ENCODE measurements around the gene SLC44A1.
"Not testable (repeated sequence)": the region's sequence is repeated elsewhere in the genome, so short reads cannot be mapped to it uniquely, and the experiment has no call there.

The SLC44A1 gene

DNA sequence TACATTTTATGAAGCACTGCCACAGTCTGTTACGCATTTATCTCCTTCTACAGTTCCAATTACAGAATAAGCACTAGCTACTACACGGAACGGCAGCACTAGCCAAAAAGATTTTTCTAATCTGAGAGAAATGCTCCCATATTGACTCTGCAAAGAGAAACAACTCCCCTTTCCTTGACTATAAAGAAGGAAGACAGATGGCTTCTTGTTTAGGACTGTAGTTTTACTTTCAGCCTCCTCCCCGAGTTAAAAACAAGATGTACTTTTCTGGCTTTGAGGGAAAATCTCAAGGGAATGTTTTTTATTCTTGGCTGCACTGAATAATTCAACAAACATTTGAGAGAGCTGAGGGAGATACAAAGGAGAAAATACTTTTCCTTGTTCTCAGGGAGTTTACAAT, 1.9 kb upstream of the SLC44A1 start:
- DNase-seq (ENCODE audit: low read depth), result no peak

DNA sequence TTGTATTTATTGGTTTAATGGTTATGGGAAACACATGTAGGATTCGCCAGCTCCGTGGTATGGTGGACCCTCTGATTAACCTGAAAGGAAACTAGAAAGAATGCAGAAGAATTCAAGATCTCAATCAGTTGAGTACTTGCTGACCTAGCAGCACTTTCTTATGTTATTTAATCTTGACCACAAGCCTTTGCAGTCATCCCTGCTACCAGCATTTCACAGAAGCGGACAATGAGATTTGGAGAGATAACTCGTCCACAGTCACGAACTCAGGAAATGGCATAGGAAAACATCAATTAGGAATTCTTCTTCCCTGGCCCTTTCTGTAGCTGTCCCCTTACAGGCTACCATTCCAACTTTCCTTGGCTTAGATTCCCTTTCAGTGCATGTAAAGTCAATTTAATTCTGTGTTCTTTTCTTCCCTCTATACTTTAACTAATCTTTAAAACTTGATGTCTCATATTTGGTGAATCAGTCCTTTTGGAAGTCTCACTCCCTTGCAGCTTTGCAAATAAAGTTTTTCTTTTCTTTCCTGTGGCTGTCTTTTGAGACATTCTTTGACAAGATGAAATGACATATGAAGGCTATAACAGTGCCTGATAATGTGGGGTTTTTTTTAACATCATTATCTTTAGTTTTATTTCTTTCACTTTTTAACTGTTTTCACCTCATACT, 1.3 kb upstream of the SLC44A1 start:
- DNase-seq (ENCODE audit: low read depth), result no peak

DNA sequence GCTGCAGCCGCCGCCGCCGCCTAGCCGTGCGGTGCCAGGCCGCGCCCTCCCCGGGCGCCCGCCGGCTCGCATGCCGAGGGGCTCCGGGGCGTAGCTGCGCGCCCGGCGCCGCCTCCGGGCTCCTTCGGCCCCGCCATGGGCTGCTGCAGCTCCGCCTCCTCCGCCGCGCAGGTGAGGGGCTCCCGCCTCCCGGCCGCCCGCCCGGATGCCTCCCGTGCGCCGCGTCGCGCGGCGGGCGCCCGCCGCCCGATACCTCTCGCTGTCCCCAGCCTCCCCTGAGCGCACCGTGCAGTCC, 230 bp downstream of the SLC44A1 start:
- DNase-seq (ENCODE audit: low read depth), result no peak

DNA sequence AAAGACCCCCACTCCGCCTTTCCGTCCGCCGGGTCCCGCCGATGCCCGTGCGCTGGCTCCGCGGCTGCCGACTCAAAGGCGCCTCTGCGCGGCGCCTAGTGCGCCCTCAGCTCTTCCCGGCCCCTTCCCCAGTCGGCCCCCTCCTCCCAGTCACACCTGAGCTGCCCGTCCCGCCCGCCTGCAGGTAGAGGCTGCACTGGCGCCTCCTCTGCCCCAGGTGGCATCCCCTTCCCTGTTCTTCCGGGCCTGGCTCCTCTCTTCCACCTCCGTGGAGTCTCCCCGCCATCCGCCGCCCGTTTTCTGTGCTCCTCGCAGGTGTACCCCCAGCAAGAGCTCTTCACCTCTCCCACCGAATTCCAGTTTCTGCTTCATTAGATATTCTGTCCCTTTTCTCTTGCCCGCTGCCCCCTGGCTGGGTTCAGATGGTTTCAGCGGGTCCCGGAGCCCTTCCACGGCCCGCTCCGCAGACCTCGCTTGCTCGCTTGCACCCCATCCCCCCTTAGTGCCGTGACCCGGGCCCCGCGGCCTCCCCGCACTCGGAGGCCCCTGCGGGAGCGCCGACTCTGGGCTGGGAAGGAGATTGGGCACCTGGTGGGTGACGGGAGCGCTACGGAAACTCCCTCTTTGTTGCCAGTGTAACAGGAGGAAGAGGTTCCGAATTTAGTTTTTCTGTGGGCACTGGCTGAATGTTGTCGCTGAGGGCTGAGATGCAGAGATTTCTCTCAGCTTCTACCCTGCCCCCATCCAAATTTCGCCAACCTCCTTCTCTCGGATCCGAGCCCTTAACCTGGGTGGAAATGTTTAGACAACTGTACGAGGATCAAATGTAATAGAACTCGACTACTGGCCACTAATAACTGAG, 809 bp downstream of the SLC44A1 start:
- no peak for DNase-seq (ENCODE audit: low read depth)

DNA sequence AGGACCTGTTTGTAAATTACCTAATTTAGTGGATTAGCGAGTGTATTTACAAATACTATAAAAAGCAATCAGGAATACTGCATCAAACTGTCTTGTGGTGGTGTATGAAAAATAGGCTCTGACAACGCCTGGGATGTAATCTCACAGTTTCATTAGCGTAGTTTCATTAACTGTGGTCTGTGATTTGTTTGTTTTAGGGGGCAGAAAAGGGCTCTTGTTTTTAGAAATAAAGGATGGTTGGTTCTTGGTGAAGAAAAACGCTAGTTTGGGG, 1.4 kb downstream of the SLC44A1 start:
- DNase-seq (ENCODE audit: low read depth), result no peak

DNA sequence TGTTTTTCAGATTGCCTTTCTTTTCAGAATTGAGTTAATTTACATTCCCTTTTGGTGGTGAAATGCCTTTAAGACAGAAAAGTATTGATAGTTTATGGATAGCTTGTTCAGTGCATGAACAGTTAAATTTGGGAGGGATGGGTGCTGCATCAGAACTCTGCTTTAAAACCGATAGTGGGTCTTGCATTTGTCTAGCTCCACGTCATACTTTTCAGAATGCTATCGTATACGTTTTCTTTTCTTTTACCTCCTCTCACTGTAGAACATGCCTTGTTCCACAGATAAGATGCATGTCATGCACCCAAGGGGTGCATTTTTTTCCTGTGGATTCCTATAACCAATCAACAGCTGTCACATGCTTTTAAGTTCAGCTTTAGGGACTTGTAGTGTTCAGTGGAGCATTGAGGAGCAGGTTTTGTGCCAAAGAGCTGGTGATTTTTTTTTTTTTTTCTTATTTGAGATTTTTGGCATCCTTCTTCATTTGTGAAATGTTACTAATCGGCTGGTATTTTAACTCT, 2.3 kb downstream of the SLC44A1 start:
- no peak for DNase-seq (ENCODE audit: low read depth)

DNA sequence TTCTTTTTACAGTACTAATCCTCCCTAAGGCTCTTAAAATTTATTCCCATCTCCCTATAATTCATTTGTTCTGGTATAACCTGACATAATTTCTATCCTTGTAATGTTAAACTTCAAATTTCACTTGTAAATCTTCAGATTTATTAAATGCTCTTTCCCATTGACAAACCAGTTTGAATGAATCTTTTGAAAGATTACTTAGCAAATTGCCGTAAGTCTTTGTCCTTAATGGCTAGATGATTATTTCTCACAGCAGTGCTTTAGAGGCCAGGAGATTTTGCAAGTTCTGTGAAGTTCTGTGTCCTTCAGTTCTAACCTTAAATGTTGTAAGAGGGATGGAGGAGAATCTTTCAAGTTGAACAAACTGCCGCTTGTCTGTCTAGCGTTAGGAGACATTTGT, 4.2 kb downstream of the SLC44A1 start:
- DNase-seq (ENCODE audit: low read depth), result no peak

DNA sequence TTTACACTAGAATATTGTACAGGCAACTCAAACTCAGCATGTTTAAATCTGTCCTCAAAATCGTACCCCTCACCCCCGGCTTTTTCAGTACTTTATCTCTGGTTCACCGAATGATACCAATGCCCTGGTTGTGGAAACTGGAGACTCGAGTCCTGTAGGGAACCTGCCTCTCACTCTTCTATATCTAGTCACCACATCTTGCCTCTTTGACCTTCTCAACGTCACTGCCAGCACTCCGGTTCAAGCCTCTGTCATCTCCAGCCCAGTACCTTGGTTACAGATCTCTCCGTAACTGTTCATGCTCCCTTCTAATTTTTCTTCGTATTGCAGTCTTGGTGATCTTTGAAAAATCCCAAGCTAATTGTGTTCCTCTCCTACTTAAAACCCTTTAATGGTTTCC, 6.7 kb downstream of the SLC44A1 start:
- no peak for DNase-seq (ENCODE audit: low read depth)

DNA sequence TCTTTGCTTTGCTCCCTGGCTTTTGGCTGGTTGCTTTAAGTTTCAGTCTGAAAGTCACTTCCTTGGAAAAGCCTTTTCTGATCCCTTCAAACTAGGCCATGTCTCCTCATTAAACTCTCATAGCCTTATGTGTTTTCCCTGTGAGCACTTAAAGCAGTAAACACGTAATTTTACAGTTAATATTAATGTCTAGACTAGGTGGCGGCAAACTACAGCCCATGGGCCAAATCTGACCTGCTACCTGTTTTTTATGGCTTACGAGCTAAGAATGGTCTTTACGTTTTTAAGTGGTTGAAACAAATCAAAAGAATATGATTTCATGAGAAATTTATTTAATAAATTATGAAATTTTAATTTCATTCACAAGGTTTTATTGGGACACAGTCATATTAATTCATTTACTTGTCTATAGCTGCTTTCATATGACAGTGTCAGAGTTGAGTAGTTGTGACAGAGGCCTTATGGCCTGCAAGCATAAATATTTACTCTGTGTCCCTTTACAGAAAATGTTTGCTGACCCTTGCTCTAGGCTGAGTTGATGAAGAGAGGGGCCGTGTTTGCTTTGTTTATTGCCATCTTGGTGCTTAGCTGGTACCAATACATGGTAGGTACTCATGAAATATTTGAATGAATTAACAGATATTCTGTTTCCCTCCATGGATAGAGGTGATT, 7.4 kb downstream of the SLC44A1 start:
- DNase-seq (ENCODE audit: low read depth), result no peak

DNA sequence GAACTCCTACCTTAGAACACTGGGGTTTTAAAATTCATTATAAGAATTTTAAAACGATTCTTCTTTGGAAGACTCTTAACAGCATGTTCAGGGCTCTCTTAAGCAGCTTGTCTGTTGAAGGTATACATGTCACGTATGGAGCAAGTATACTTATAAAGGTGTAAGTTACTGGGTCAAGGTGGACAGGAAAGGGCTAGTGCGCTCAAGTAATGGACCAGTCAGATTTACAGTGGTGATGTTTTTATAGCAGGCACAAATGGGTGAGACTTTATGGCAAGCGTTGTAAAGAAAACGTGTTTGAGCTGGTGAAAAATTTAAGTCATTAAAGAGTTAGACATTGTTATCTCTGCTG, 7.9 kb downstream of the SLC44A1 start:
- DNase-seq (ENCODE audit: low read depth), result no peak

DNA sequence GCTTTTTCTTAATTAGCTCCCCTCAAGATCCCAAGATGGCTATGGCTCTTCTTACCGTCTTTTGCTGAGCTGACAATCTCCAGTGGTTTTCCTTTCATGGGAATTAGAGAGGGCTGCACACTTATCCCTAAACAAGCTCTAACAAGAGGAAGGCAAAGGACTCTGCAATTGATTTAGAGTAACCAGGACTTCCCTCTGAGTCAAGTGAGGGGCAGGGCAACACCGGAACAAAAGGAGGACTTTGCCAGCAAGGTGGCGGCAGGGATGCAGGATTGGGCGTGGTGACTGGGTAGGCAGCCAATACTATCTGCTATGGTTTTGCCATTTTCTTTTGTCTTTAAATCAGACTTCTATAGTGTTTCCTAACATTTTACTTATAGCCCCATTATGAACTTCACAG, 9.8 kb downstream of the SLC44A1 start:
- no peak for DNase-seq (ENCODE audit: low read depth)

DNA sequence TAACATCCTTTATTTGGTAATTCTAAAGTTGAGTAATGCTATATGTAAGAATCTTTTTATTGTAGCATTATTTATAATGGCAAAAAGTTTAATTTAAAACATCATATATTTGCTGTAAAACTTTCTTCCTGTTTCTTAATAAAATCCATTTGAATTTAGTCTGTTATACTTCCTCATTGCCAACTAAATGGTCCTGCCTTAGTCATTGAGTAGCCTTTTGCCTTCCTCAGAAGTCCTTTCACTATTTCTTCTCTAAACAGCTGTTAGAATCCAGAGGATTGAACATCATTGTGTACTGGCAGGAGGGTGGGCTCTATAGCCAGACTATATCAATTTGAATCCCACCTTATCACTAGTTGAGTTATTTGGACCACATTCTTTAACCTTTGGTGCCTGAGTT, 11.0 kb downstream of the SLC44A1 start:
- DNase-seq (ENCODE audit: low read depth), result no peak

DNA sequence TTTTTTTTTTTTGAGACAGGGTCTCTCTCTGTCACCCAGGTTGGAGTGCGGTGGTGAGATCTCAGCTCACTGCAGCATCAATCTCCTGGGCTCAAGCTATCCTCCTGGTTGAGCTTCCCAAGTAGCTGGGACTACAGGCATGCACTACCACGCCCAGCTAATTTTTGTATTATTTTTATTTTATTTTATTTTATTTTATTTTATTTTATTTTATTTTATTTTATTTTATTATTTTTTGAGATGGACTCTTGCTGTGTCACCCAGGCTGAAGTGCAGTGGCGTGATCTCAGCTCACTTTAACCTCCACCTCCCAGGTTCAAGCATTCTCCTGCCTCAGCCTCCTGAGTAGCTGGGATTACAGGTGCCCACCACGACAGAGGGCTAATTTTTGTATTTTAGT, 12.1 kb downstream of the SLC44A1 start:
- not testable (repeated sequence) for DNase-seq (ENCODE audit: low read depth)

DNA sequence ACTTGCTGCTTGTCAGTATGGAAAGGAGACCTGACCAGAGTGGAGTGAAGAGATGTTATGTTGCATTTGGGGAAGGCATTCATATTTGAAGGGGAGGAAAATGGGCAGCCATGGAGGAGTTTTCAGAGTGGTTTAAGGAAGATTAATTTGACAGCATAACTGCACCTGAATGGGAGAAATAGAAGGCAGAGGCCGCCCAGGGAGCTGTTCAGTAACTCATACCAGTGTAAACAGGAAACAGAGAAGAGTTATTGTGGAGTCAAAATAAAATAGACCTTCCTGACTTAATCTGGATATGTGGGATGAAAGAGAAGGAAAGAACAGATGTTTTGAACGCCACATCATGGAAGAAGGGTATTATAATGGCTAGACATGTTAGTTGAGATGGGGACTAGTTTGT, 13.4 kb downstream of the SLC44A1 start:
- DNase-seq (ENCODE audit: low read depth), result no peak

DNA sequence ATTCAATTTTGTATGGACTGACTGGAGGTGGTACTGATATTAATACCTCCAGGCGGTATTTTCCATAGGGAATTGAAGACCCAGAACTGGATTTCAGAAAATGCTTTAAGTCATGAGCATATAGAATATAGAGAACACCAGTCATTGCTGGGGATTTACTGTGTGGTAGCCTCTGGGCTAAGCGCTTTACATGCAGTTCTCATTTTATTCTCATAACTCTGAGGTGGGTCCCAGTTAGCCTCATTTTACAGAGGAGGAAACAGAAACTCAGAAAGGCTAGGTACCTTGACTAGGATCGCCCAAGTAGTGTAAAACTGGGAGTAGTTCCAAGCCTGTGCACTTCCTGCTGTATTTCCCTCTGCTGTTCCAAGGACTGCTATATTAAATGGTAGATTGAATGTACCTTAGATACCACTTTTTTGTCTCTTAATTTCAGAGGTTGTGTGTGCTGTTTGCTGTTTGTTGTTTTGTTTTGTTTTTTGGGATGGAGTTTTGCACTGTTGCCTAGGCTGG, 13.8 kb downstream of the SLC44A1 start:
- DNase-seq (ENCODE audit: low read depth), result no peak

DNA sequence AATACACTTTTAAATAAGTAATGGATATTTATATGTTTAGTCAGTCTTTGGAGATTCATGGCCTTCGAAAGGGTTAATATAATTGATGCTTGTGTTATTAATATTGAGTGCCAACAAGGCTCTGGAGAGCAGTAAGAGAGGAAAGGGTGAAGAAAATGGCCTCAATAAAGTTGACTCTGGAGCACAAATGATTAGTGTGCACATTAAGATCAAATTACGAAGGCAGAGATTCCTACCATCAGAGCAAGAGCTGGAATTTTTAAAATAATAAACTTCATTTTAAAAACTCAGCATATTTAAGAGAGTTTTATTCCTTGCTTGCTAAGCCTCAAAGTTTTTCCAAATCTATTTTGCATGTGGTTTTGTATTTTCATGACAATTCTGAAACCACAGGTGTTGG, 14.8 kb downstream of the SLC44A1 start:
- no peak for DNase-seq (ENCODE audit: low read depth)

DNA sequence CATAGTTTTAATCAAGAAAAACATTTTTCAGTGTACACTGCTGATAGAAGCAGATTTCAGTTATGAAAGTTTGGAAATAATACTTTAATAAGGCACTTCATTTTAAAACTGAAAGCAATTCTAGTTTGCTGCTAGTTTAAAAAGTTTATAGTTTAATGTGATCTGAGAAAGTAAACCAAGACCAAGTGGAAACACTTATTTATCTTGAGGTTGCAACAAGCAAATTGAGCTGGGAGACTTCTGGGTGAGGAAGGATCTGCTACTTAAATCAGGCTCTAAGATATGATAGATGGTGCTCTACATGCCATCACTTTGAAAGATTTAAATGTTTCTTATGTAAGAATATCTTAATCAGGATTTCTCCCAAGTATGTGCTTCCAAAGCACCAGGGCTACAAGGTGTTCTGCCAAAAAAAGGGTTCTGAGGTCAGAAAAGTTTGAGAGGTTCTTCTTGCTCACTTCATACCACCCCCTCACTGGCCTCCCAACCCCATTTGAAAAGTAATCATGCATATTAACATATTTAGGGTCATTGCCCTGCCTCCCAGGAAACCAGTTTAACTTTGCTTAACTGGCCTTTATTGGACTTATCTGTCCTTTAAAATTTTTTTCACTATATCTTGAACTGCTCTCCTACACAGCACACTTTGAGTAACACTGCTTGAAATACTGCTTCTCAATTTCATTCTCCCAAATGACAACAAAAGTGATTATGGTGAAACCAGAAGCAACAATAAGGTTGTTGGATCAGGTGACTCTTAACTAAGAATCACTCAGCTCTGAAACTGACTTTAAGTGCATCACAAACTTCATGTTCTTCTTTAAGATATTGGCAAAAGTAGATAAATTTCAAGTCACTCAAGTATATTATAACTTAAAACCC, 15.5 kb downstream of the SLC44A1 start:
- no peak for DNase-seq (ENCODE audit: low read depth)

DNA sequence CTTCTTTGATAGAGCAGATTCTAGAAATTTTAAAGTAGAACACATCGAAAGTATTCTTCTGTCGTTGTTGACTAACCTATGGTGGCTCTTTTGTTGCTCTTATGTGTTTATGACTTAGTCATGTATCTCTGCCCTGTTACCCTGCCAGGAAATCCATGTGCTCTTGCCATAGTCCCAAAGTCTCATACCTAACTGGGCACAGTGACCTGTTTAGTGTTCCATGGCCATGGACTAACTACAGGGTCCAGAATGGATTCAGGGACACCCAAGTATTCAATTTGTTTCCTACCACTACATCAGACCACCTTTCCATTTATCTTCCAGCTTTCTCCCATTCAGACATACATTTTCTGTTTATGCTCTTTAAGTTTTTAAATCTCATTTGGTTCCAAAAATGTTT, 18.0 kb downstream of the SLC44A1 start:
- DNase-seq (ENCODE audit: low read depth), result no peak

DNA sequence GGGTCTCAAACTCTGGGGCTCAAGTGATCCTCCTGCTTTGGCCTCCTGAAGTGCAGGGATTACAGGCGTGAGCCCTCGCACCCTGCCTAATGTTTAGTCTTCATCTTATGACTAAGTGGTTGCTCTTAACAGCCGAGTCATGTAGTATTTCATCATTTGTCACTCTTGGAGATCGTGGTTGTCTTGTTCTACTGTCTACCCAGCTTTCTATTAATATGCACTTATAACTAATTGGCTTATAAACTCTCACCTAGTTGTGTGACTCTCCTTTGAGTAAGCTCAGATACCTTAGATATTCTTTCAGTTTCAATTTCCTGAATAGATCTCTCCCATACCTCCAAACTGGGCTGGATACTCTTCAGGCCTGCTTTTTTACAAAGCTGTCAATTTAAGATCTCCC, 19.9 kb downstream of the SLC44A1 start:
- DNase-seq (ENCODE audit: low read depth), result no peak

DNA sequence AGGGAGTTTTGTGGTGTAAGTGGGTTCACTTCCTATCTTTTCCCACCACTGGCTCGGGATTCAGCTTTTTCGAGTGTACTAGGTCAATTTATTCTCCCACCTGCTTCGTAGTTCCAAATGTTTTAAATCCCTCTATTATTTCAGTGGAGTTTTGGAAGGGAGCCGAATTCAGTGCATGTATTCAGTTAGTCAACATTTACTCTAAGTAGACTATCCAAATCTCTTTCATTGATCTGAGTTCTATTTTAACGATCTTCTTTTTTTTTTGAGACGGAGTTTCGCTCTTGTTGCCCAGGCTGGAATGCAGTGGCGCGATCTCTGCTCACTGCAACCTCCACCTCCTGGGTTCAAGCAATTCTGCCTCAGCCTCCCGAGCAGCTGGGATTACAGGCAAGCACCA, 23.8 kb downstream of the SLC44A1 start:
- DNase-seq (ENCODE audit: low read depth), result not testable (repeated sequence)

DNA sequence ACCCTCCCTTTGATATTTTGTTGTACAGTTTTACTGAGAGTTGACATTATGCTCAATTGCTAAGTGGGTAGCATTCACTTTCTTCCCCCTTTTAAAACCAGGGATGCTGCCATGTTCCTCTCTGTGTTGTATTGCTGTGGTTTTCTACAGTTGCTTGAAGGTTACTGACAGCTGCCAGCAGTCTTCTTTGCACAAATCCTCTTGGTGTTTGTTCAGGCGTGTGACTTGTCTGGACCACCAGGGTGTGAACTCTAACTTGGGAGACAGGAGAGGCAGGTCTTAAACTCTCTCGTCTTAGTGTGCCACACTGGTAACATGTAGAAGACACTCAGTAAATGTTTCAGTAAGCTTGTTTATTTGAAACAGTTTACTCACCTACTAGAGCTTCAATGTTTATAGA, 25.1 kb downstream of the SLC44A1 start:
- DNase-seq (ENCODE audit: low read depth), result no peak

DNA sequence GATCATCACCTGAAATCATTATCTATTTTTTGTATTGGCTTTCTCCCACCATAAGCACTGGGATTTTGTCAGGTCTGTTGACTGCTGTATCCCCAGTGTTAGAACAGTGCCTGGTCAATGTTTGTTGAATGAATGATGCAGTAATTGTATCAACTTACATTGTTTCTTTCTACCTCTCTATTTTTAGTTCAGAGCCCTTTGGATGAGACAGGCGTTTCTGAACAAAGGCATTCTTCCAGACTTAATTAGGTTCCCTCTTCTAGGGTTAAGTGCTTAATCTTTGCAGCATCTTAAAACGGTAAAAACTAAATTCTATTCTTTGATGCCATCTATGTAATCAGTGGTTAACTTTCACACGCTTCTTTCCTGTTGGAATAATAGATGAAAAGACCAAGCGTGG, 26.3 kb downstream of the SLC44A1 start:
- DNase-seq (ENCODE audit: low read depth), result no peak

All from fibroblast of the conjunctiva (primary cell).